ENCODE data around the gene SLC6A9. TPM values are rescaled to one million over a fixed set of nuclear protein-coding genes. Genes with fewer than 3 reads are reported as not detected.

SLC6A9 gene
- total RNA-seq, 1 experiment from 2014 or later = 45.0 TPM

DNA sequence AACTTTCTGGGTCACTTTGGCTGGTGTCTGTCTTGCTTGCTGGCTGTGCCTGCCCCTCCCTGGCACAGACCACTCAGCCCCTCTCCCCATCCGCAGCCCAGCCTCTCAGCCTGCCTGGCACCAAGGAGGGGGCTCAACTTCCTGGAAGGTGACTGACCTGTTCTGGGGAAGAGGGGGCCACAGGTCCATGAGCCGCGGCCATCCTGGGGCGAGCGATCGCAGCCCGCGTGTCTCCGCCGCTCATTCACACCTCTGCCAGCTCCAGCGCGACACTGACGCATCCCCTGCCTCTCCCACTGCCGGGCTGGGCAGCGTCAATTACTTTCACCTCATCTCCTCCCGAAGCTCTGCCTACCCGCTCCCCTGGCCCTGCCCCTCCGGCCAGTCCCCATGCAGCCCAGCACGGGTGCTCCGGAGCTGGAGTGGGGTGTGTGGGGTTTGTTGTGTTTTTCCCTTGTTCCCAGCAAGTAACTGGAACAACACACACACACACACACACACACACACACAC lies 14.3 kb downstream of the SLC6A9 start:
- Histone ChIP-seq H3K27me3 (replicated peaks; ENCODE audit: control insufficient read depth, insufficient read depth, low read length) (no peaks in the 10 kb centered on the region), H3K4me1 (no peaks in the 10 kb centered on the region), H3K9me3 (no peaks in the 10 kb centered on the region), H3K36me3 (ENCODE audit: control insufficient read depth, insufficient read depth, low read length) (no peaks in the 10 kb centered on the region), H3K4me3 (ENCODE audit: low read depth, low read length) (no peak overlapping the region)
- Mint-ChIP-seq H3K4me3 (ENCODE audit: unreplicated experiment) (no peak overlapping the region), H3K9me3 (ENCODE audit: unreplicated experiment) (no peaks in the 10 kb centered on the region), H3K27ac (ENCODE audit: unreplicated experiment) (no peak overlapping the region), H3K4me1 (ENCODE audit: low read depth, unreplicated experiment) (no peaks in the 10 kb centered on the region), H3K36me3 (ENCODE audit: insufficient read depth, unreplicated experiment) (peaks cover 8% of the 10 kb centered on the region), H3K27me3 (ENCODE audit: insufficient read depth, unreplicated experiment) (no peaks in the 10 kb centered on the region)
- BruUV-seq (replicated peaks) = no TSS peak
- POLR2A ChIA-PET = interaction anchor here (0.6 kb wide), 1 partner anchor 14 kb away, joined by 3 read pairs; no protein-coding TSS in a partner anchor
- DNase-seq = no peak
- TF ChIP-seq, protein P1, sequence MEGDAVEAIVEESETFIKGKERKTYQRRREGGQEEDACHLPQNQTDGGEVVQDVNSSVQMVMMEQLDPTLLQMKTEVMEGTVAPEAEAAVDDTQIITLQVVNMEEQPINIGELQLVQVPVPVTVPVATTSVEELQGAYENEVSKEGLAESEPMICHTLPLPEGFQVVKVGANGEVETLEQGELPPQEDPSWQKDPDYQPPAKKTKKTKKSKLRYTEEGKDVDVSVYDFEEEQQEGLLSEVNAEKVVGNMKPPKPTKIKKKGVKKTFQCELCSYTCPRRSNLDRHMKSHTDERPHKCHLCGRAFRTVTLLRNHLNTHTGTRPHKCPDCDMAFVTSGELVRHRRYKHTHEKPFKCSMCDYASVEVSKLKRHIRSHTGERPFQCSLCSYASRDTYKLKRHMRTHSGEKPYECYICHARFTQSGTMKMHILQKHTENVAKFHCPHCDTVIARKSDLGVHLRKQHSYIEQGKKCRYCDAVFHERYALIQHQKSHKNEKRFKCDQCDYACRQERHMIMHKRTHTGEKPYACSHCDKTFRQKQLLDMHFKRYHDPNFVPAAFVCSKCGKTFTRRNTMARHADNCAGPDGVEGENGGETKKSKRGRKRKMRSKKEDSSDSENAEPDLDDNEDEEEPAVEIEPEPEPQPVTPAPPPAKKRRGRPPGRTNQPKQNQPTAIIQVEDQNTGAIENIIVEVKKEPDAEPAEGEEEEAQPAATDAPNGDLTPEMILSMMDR (IDR thresholded peaks at IDR 0.05; ENCODE audit: insufficient read depth in 1 of 2, low read depth in 1 of 2, low read length in 1 of 2, severe bottlenecking in 1 of 2, unreplicated experiment in 1 of 2) = no peak
- CTCF ChIA-PET = no interaction called here
- intact Hi-C loops (cut with micrococcal nuclease; ENCODE audit: unreplicated experiment) = no loop called here

GRCh38 chr1:44016041-44016889 lies 15.0 kb downstream of the SLC6A9 start:
- intact Hi-C loops (cut with micrococcal nuclease; ENCODE audit: unreplicated experiment) = no loop called here
- Mint-ChIP-seq H3K27ac (ENCODE audit: unreplicated experiment) (no peak overlapping the region), H3K4me1 (ENCODE audit: low read depth, unreplicated experiment) (no peaks in the 10 kb centered on the region), H3K4me3 (ENCODE audit: unreplicated experiment) (no peak overlapping the region), H3K27me3 (ENCODE audit: insufficient read depth, unreplicated experiment) (no peaks in the 10 kb centered on the region), H3K9me3 (ENCODE audit: unreplicated experiment) (no peaks in the 10 kb centered on the region), H3K36me3 (ENCODE audit: insufficient read depth, unreplicated experiment) (peaks cover 8% of the 10 kb centered on the region)
- H3K4me3 ChIP-seq (ENCODE audit: low read depth, low read length) = no peak overlapping the region
- H3K9me3 ChIP-seq = no peaks in the 10 kb centered on the region
- DNase-seq = no peak
- no peaks in the 10 kb centered on the region for H3K27me3 ChIP-seq (replicated peaks; ENCODE audit: control insufficient read depth, insufficient read depth, low read length)
- H3K36me3 ChIP-seq (ENCODE audit: control insufficient read depth, insufficient read depth, low read length) = no peaks in the 10 kb centered on the region
- TF ChIP-seq, protein P1 (IDR thresholded peaks at IDR 0.05; ENCODE audit: insufficient read depth in 1 of 2, low read depth in 1 of 2, low read length in 1 of 2, severe bottlenecking in 1 of 2, unreplicated experiment in 1 of 2) = no peak
- POLR2A ChIA-PET = interaction anchor here (0.6 kb wide), 1 partner anchor 14 kb away, joined by 3 read pairs; no protein-coding TSS in a partner anchor
- BruUV-seq (replicated peaks) = no TSS peak
- CTCF ChIA-PET = no interaction called here
- H3K4me1 ChIP-seq = no peaks in the 10 kb centered on the region

DNA sequence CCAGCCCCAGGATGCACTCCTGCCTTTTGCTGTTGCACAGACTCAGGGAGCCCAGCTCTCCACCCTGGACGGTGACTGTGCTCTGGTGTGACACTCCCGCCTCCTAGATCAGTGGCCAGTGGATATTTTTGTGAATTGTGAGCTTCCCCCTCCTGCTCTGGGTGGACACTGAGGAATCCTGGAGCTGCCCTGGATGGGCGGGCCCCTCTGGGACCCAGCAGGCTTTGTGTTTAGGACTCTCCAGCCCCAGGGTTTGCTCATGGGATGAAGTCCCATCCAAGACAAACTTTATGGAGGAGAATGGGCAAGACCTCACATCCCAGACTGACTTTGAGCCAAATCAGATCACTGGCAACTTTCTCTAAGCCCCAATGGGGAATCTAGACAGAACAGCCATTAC lies 16.1 kb downstream of the SLC6A9 start:
- H3K9me3 Mint-ChIP-seq (ENCODE audit: unreplicated experiment) = no peaks in the 10 kb centered on the region
- BruUV-seq (replicated peaks) = no TSS peak
- TF ChIP-seq, protein P1 (IDR thresholded peaks at IDR 0.05; ENCODE audit: insufficient read depth in 1 of 2, low read depth in 1 of 2, low read length in 1 of 2, severe bottlenecking in 1 of 2, unreplicated experiment in 1 of 2) = no peak
- no peak for DNase-seq
- Histone ChIP-seq H3K36me3 (ENCODE audit: control insufficient read depth, insufficient read depth, low read length) (no peaks in the 10 kb centered on the region), H3K27me3 (replicated peaks; ENCODE audit: control insufficient read depth, insufficient read depth, low read length) (no peaks in the 10 kb centered on the region), H3K9me3 (no peaks in the 10 kb centered on the region), H3K4me1 (no peaks in the 10 kb centered on the region), H3K4me3 (ENCODE audit: low read depth, low read length) (no peak overlapping the region)
- intact Hi-C loops (cut with micrococcal nuclease; ENCODE audit: unreplicated experiment) = no loop called here
- H3K27me3 Mint-ChIP-seq (ENCODE audit: insufficient read depth, unreplicated experiment) = no peaks in the 10 kb centered on the region
- no peaks in the 10 kb centered on the region for H3K4me1 Mint-ChIP-seq (ENCODE audit: low read depth, unreplicated experiment)
- peaks cover 8% of the 10 kb centered on the region for H3K36me3 Mint-ChIP-seq (ENCODE audit: insufficient read depth, unreplicated experiment)
- ChIA-PET POLR2A (no interaction called here), CTCF (no interaction called here)
- H3K4me3 Mint-ChIP-seq (ENCODE audit: unreplicated experiment) = no peak overlapping the region
- no peak overlapping the region for H3K27ac Mint-ChIP-seq (ENCODE audit: unreplicated experiment)

All from Caco-2 (cell line).